Measurements from ENCODE around the gene COL8A2.
A peak's percentile ranks its signal among the peaks of the same experiment; 100 is the strongest.

COL8A2 gene

GRCh38 chr1:36091141-36091540 lies 33.9 kb downstream of the COL8A2 start:
- no peak for DNase-seq (ENCODE audit: low read depth in 2 of 2)

- DNase-seq (ENCODE audit: low read depth in 2 of 2) = no peak
Observed at GRCh38 chr1:36089393-36090121, 35.5 kb downstream of the COL8A2 start.

- peak; percentile 81 to 82 for DNase-seq (ENCODE audit: low read depth in 2 of 2)
Observed at GRCh38 chr1:36088577-36089392, 36.2 kb downstream of the COL8A2 start, which contains the start of gene ADPRS. TSS of gene ADPRS (plus strand) at chr1:36088892. CDS start at chr1:36088905, 13 bp downstream.

- DNase-seq (ENCODE audit: low read depth in 2 of 2) = no peak
Observed at GRCh38 chr1:36088265-36088576, 36.8 kb downstream of the COL8A2 start.

- no peak for DNase-seq (ENCODE audit: low read depth in 2 of 2)
Observed at GRCh38 chr1:36087233-36088123, 37.5 kb downstream of the COL8A2 start.

- no peak for DNase-seq (ENCODE audit: low read depth in 2 of 2)
Observed at GRCh38 chr1:36086529-36087232, 38.3 kb downstream of the COL8A2 start.

GRCh38 chr1:36085686-36086526 lies 39.1 kb downstream of the COL8A2 start:
- no peak for DNase-seq (ENCODE audit: low read depth in 2 of 2)

GRCh38 chr1:36085126-36085525 lies 39.9 kb downstream of the COL8A2 start:
- DNase-seq (ENCODE audit: low read depth in 2 of 2) = no peak

GRCh38 chr1:36084497-36085115 lies 40.4 kb downstream of the COL8A2 start:
- DNase-seq (ENCODE audit: low read depth in 2 of 2) = no peak

- no peak for DNase-seq (ENCODE audit: low read depth in 2 of 2)
Observed at GRCh38 chr1:36083635-36084496, 41.2 kb downstream of the COL8A2 start, which contains the start of gene TEKT2. TSS of gene TEKT2 (plus strand) at chr1:36084094. CDS start at chr1:36084922, 828 bp downstream.

- DNase-seq (ENCODE audit: low read depth in 2 of 2) = no peak
Observed at GRCh38 chr1:36083219-36083618, 41.8 kb downstream of the COL8A2 start.

- no peak for DNase-seq (ENCODE audit: low read depth in 2 of 2)
Observed at GRCh38 chr1:36081926-36082485, 43.0 kb downstream of the COL8A2 start.

- no peak for DNase-seq (ENCODE audit: low read depth in 2 of 2)
Observed at GRCh38 chr1:36080801-36081200, 44.2 kb downstream of the COL8A2 start.

GRCh38 chr1:36080236-36080635 lies 44.8 kb downstream of the COL8A2 start:
- no peak for DNase-seq (ENCODE audit: low read depth in 2 of 2)

GRCh38 chr1:36076979-36077573 lies 47.9 kb downstream of the COL8A2 start:
- no peak for DNase-seq (ENCODE audit: low read depth in 2 of 2)

GRCh38 chr1:36070349-36070748 lies 54.7 kb downstream of the COL8A2 start:
- DNase-seq (ENCODE audit: low read depth in 2 of 2) = no peak

GRCh38 chr1:36068866-36069265 lies 56.2 kb downstream of the COL8A2 start:
- DNase-seq (ENCODE audit: low read depth in 2 of 2) = no peak

GRCh38 chr1:36067871-36068270 lies 57.2 kb downstream of the COL8A2 start:
- no peak for DNase-seq (ENCODE audit: low read depth in 2 of 2)
